ENCODE measurements around the gene FBXL5.

GRCh38 chr4:15694431-15694830 is 39.3 kb upstream of the FBXL5 start:
- TF ChIP-seq POLR2A (IDR thresholded peaks at IDR 0.05), result no peak
- TF ChIP-seq, protein P1, sequence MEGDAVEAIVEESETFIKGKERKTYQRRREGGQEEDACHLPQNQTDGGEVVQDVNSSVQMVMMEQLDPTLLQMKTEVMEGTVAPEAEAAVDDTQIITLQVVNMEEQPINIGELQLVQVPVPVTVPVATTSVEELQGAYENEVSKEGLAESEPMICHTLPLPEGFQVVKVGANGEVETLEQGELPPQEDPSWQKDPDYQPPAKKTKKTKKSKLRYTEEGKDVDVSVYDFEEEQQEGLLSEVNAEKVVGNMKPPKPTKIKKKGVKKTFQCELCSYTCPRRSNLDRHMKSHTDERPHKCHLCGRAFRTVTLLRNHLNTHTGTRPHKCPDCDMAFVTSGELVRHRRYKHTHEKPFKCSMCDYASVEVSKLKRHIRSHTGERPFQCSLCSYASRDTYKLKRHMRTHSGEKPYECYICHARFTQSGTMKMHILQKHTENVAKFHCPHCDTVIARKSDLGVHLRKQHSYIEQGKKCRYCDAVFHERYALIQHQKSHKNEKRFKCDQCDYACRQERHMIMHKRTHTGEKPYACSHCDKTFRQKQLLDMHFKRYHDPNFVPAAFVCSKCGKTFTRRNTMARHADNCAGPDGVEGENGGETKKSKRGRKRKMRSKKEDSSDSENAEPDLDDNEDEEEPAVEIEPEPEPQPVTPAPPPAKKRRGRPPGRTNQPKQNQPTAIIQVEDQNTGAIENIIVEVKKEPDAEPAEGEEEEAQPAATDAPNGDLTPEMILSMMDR (IDR thresholded peaks at IDR 0.05 in 8 of 11, conservative IDR thresholded peaks at IDR 0.05 in 3 of 11), result no peak
